ENCODE results near the gene LRP1-AS. TPM values are rescaled to one million over a fixed set of nuclear protein-coding genes. Genes with fewer than 3 reads are reported as not detected.

The LRP1-AS gene
- total and polyA plus RNA-seq, 10 of the 15 experiments (the other 5 are each of a cell fraction or from before 2014, with no cell fraction given) = not detected

GRCh38 chr12:57170927-57171326 lies 23.5 kb upstream of the LRP1-AS start:
- DNase-seq (ENCODE audit: low read depth, low spot score) = no peak
- TF ChIP-seq BCL3 (IDR thresholded peaks at IDR 0.05; ENCODE audit: borderline replicate concordance, insufficient read depth, low read depth, low read length, poor library complexity, severe bottlenecking) (no peak), ESRRA (IDR thresholded peaks at IDR 0.05; ENCODE audit: low read length) (no peak), RCOR1 (conservative IDR thresholded peaks at IDR 0.05; ENCODE audit: low read depth, low read length) (no peak), HDGF (IDR thresholded peaks at IDR 0.05) (no peak), SRF (IDR thresholded peaks at IDR 0.05; ENCODE audit: low read depth in 2 of 2, low read length in 2 of 2) (no peak), SKIL (IDR thresholded peaks at IDR 0.05; ENCODE audit: low read depth, poor library complexity, severe bottlenecking) (no peak), CTCF (IDR thresholded peaks at IDR 0.05 in 2 of 3, conservative IDR thresholded peaks at IDR 0.05 in 1 of 3; ENCODE audit: control insufficient read depth in 2 of 3, extremely low read depth in 1 of 3, insufficient read depth in 1 of 3, low read depth in 3 of 3, low read length in 3 of 3) (no peak), USF2 (IDR thresholded peaks at IDR 0.05; ENCODE audit: borderline replicate concordance, low read depth, low read length) (no peak), ETV6 (conservative IDR thresholded peaks at IDR 0.05 in 1 of 2, IDR thresholded peaks at IDR 0.05 in 1 of 2; ENCODE audit: borderline replicate concordance in 1 of 2, low read depth in 1 of 2) (no peak), SREBF2 (IDR thresholded peaks at IDR 0.05; ENCODE audit: low read length) (no peak)
- TF ChIP-seq, protein P1, sequence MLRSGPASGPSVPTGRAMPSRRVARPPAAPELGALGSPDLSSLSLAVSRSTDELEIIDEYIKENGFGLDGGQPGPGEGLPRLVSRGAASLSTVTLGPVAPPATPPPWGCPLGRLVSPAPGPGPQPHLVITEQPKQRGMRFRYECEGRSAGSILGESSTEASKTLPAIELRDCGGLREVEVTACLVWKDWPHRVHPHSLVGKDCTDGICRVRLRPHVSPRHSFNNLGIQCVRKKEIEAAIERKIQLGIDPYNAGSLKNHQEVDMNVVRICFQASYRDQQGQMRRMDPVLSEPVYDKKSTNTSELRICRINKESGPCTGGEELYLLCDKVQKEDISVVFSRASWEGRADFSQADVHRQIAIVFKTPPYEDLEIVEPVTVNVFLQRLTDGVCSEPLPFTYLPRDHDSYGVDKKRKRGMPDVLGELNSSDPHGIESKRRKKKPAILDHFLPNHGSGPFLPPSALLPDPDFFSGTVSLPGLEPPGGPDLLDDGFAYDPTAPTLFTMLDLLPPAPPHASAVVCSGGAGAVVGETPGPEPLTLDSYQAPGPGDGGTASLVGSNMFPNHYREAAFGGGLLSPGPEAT (IDR thresholded peaks at IDR 0.05; ENCODE audit: low read depth) = no peak
- Histone ChIP-seq H3K9ac (ENCODE audit: control insufficient read depth, insufficient read depth, low read length) (no peak overlapping the region), H3K4me2 (ENCODE audit: control insufficient read depth, insufficient read depth) (no peak overlapping the region), H3K4me3 (no peak overlapping the region), H3K4me1 (ENCODE audit: control insufficient read depth, insufficient read depth, low read length) (no peaks in the 10 kb centered on the region; the same call in 1 of the 2 replicates), H3K9me3 (replicated peaks; ENCODE audit: control insufficient read depth, insufficient read depth, low read length) (no peaks in the 10 kb centered on the region), H3K27ac (ENCODE audit: control insufficient read depth, insufficient read depth) (no peak overlapping the region), H3K36me3 (ENCODE audit: control insufficient read depth in 2 of 2, insufficient read depth in 2 of 2, low read length in 1 of 2) (no peaks in the 10 kb centered on the region), H2AFZ (ENCODE audit: control insufficient read depth, low read depth, low read length) (no peak overlapping the region), H4K20me1 (ENCODE audit: control insufficient read depth, insufficient read depth) (peaks cover 3% of the 10 kb centered on the region; the same call in 1 of the 2 replicates), H3K79me2 (ENCODE audit: control insufficient read depth, insufficient read depth, low read length) (no peaks in the 10 kb centered on the region), H3K27me3 (replicated peaks in 1 of 2; ENCODE audit: control insufficient read depth in 2 of 2, insufficient read depth in 2 of 2, low read length in 1 of 2) (no peaks in the 10 kb centered on the region)
- POLR2A ChIA-PET = no interaction called here
- FAIRE-seq = no peak
- intact Hi-C loops (cut with micrococcal nuclease; ENCODE audit: unreplicated experiment) = no loop called here
- ATAC-seq = no peak
- SMC1A ChIA-PET (ENCODE audit: uncharacterized antibody, unreplicated experiment) = interaction anchor here (0.6 to 0.9 kb wide), 2 partner anchors 18 to 47 kb away, joined by 3 to 4 read pairs; no protein-coding TSS in a partner anchor
- no TSS peak for BruUV-seq (replicated peaks)
- in situ Hi-C loops (cut with MboI) = no loop called here
- WGBS (ENCODE audit: insufficient coverage, insufficient replicate concordance, low lambda C conversion rate, missing lambda C conversion rate) = 16% methylated on average over 4 of the region's 4 CpGs
- RAD21 ChIA-PET (ENCODE audit: unreplicated experiment) = no interaction called here
- CTCF ChIA-PET = interaction anchor here (1.1 to 1.6 kb wide), 7 partner anchors 12 to 140 kb away, joined by 3 to 9 read pairs (median 5); no protein-coding TSS in a partner anchor

Measured in GM12878 (cell line).